ENCODE data around the gene GSG1. TPM values are rescaled to one million over a fixed set of nuclear protein-coding genes. Genes with fewer than 3 reads are reported as not detected.
A peak's percentile ranks its signal among the peaks of the same experiment; 100 is the strongest.

GSG1 gene
- total RNA-seq (2021; fragmentation: NEBNext Ultra II Directional; extraction: Animal tissue kit (Norgen Biotek cat#: 25700)) = 0.89 and 1.3 TPM in 2 replicates
- polyA plus RNA-seq (2011; rRNA removed) = 1.3 and 1.4 TPM in 2 replicates
- 1.1 TPM for polyA plus RNA-seq (2011; cell fraction: cytosol; rRNA removed)
- polyA plus RNA-seq (2011; cell fraction: nucleus; rRNA removed) = 0.91 TPM
- polyA plus RNA-seq (2012, experiment 1 of 2) = 0.88 to 1.2 TPM (median 1.0 TPM) in 4 replicates
- 0.41 TPM for polyA plus RNA-seq (2012, experiment 2 of 2)
- 0.51 TPM for polyA plus RNA-seq (2013, experiment 1 of 2)
- 0.63 TPM for polyA plus RNA-seq (2013, experiment 2 of 2)
- polyA minus RNA-seq (2011; rRNA and poly(A)+ RNA removed) = 0.73 and 1.1 TPM in 2 replicates
- 0.95 TPM for polyA minus RNA-seq (2011; cell fraction: cytosol; rRNA and poly(A)+ RNA removed)
- 1.00 TPM for polyA minus RNA-seq (2011; cell fraction: nucleus; rRNA and poly(A)+ RNA removed)
- long read RNA-seq, experiment 1, partial matches to known transcripts = 4 of 4 reads
- long read RNA-seq, experiment 1, other reads (novel, unspliced or antisense) = 0 of 4 reads
- long read RNA-seq, experiment 2, partial matches to known transcripts = 2 of 3 reads
- long read RNA-seq, experiment 2, other reads (novel, unspliced or antisense) = 1 of 3 reads

DNA sequence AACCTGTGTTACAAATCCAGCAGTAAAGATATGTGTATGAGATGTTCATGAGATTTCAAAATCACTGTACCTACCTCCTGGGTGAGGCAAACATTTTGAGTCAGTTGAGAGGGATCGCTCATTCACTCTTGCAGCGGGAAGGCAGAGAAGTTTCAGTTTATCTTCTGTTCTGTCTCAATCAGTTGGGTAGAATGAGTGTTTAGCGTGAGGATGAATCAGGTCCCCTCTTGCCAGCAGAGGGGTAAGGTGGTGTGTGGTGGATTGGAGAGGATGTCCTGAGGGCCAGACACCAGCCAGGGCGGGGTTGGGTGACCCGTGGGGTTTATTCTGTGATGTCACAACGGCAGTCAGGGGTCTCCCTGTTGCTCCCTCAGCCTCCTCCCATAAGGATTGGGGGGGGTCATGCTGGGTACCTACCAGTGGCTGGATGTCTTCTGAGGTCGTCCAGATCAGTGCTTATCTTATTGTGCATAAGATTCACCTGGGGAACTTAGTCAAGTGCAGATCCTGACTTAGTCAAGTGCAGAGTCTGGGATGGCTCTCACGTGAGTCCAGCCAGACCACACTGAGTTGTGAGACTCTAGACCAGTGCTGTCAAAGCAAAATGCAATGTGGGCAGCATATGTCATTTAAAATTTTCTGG, at the start of gene GSG1:
Gene GSG1, minus strand, starts transcription at position 277 of the 643 bp plus-strand sequence. Its CDS starts 155 bp downstream, at position 122.
- Histone ChIP-seq H3K9ac (replicated peaks in 1 of 4; ENCODE audit: extremely low read depth in 1 of 4, low read depth in 3 of 4, low read length in 3 of 4) (no peak within 1 kb of the TSS), H2BK120ac (replicated peaks; ENCODE audit: low read depth, low read length) (no peak within 1 kb of the TSS), H3K23me2 (ENCODE audit: low read depth, low read length) (peaks cover 9% of the 10 kb centered on the region; the same call in 1 of the 2 replicates), H2BK5ac (ENCODE audit: low read depth, low read length) (no peak within 1 kb of the TSS), H3K4me3 (ENCODE audit: extremely low read depth in 1 of 4, insufficient read depth in 2 of 4, low read depth in 3 of 4, low read length in 4 of 4) (no peak within 1 kb of the TSS), H4K91ac (replicated peaks; ENCODE audit: insufficient read length, low read length) (peak within 1 kb of the TSS; percentile 48), H3K27me3 (replicated peaks in 1 of 4; ENCODE audit: control insufficient read depth in 3 of 4, extremely low read depth in 1 of 4, insufficient read depth in 3 of 4, low read length in 3 of 4) (no peaks in the 10 kb centered on the region), H4K20me1 (replicated peaks in 1 of 2; ENCODE audit: control insufficient read depth in 1 of 2, insufficient read depth in 2 of 2, low read length in 2 of 2) (no peaks in the 10 kb centered on the region), H3K18ac (ENCODE audit: extremely low read depth, low read length) (no peak within 1 kb of the TSS), H2AK5ac (ENCODE audit: low read depth, low read length) (no peak within 1 kb of the TSS), H3K27ac (ENCODE audit: low read depth, low read length) (no peak within 1 kb of the TSS), H2BK15ac (ENCODE audit: low read length) (no peak within 1 kb of the TSS), H3K79me2 (ENCODE audit: control insufficient read depth in 1 of 2, insufficient read depth in 2 of 2, low read length in 2 of 2) (no peaks in the 10 kb centered on the region), H3K23ac (ENCODE audit: insufficient read length) (no peak within 1 kb of the TSS), H3K4me1 (replicated peaks in 1 of 4; ENCODE audit: control insufficient read depth in 3 of 4, insufficient read depth in 4 of 4, low read length in 3 of 4) (peaks cover 5 to 18% (median 11%) of the 10 kb centered on the region in 4 experiments; a peak in 6 of 7 replicates), H3K79me1 (ENCODE audit: low read depth, low read length) (no peaks in the 10 kb centered on the region), H3K14ac (ENCODE audit: insufficient read length) (no peak within 1 kb of the TSS), H2BK20ac (ENCODE audit: low read length) (no peak within 1 kb of the TSS), H3K36me3 (ENCODE audit: control insufficient read depth in 2 of 4, insufficient read depth in 4 of 4, low read length in 3 of 4) (no peaks in the 10 kb centered on the region), H3K56ac (replicated peaks; ENCODE audit: insufficient read length, low read depth, low read length) (no peak within 1 kb of the TSS), H2AFZ (ENCODE audit: low read length) (0 out of 2 replicates have a peak within 1 kb of the TSS, but pooled peaks have one; percentile 38), H4K5ac (ENCODE audit: insufficient read length, low read depth, low read length) (no peak within 1 kb of the TSS), H3K4ac (replicated peaks; ENCODE audit: insufficient read length, low read depth, low read length) (peak within 1 kb of the TSS; percentile 70), H4K8ac (ENCODE audit: extremely low read depth, insufficient read depth, low read length) (no peak within 1 kb of the TSS), H3K4me2 (ENCODE audit: insufficient read depth in 1 of 2, low read depth in 2 of 2, low read length in 2 of 2) (no peak within 1 kb of the TSS; a peak in 1 of 4 replicates), H2BK12ac (ENCODE audit: low read depth, low read length) (no peak within 1 kb of the TSS), H3K9me3 (ENCODE audit: insufficient read depth in 2 of 2, low read depth in 1 of 2, low read length in 1 of 2) (0 out of 4 replicates have a peak, but pooled peaks cover 0 to 4% of the 10 kb centered on the region in 2 experiments)
- no peak for FAIRE-seq
- DNase-seq (ENCODE audit: low read depth in 1 of 2, low spot score in 2 of 2) = no peak
- ChIA-PET CTCF (ENCODE audit: partially characterized antibody) (interaction anchor here (0.6 to 6.0 kb wide), 13 partner anchors 11 to 290 kb away, joined by 3 to 69 read pairs (median 4); partner anchors contain the start of gene DDX47), POLR2A (ENCODE audit: partially characterized antibody) (interaction anchor here (0.6 to 6.0 kb wide), 4 partner anchors 12 to 60 kb away, joined by 3 to 44 read pairs (median 6); no protein-coding TSS in a partner anchor)
- WGBS, 2 experiments (ENCODE audit: extremely low coverage in 1 of 2, insufficient coverage in 1 of 2, insufficient read length in 1 of 2, insufficient replicate concordance in 2 of 2, low coverage in 1 of 2, low lambda C conversion rate in 2 of 2, missing lambda C conversion rate in 1 of 2) = 96% methylated on average over 8 of the region's 8 CpGs; no CpG with 5 or more reads in 1 of the 2 experiments

Data from H1 (cell line).